Motor neuron (in vitro differentiated cells): ENCODE measurements around the gene SAMD7. TPM values are rescaled to one million over a fixed set of nuclear protein-coding genes. Genes with fewer than 3 reads are reported as not detected.

Experiments used
- ATAC-seq, 8 experiments: fragments of 200-7000 bp; cut with Tn5 transposase; replicated peaks in 6 of 8; 2 replicates each; pipeline ENCODE4 v1.8.0; 2021; ENCODE audit warnings: mild to moderate bottlenecking in 8 of 8, moderate library complexity in 8 of 8
- H3K27ac ChIP-seq, 2 donors: fragments of 250-450 bp; sonication (Bioruptor Pico); 2 replicates each; pipeline ENCODE4 v1.9.0; 2021; ENCODE audit warnings: antibody characterized with exemption in 2 of 2, mild to moderate bottlenecking in 2 of 2, moderate library complexity in 1 of 2
- H3K4me1 ChIP-seq, 2 donors: fragments of 250-450 bp; sonication (Bioruptor Pico); replicated peaks in 1 of 2; 2 replicates each; pipeline ENCODE4 v1.6.1; 2021; ENCODE audit warnings: antibody characterized with exemption in 2 of 2, mild to moderate bottlenecking in 2 of 2, moderate library complexity in 1 of 2
- H3K4me3 ChIP-seq, 5 donors: fragments of 250-450 bp; sonication (Bioruptor Pico); 2 replicates each; pipeline ENCODE4 v1.9.0; 2021; ENCODE audit warnings: antibody characterized with exemption in 5 of 5, mild to moderate bottlenecking in 5 of 5, moderate library complexity in 4 of 5
- WGBS, 10 experiments: fragments of 450-650 bp; shearing (Covaris generic); methylation state at CpG; one replicate each; pipeline ENCODE4 v1.0.0; 2022; 5-methylcytosine and 5-hydroxymethylcytosine counted together
- in situ Hi-C, 9 experiments: fragments of 400-800 bp; cut with MboI; loops; one replicate each; pipeline ENCODE4 v1.15.0; 2021; ENCODE audit warnings: low sequenced_read_pairs in 9 of 9, low pct_unique_long_range_greater_than_20kb in 2 of 9; ENCODE audit not compliant: unreplicated experiment in 9 of 9
- total RNA-seq, 8 experiments: library from RNA; unstranded; fragments of 300-600 nt; gene quantifications; 2 replicates each; pipeline versions ENCODE4 v1.2.3 to v1.2.4, GENCODE V29; 2022

SAMD7 gene
- total RNA-seq: under 1 TPM in 3 of 8 experiments, not detected in 5; 0.08 to 0.19 (median 0.10) TPM

GRCh38 chr3:169911272-169911671 is at the start of gene SAMD7:
Gene SAMD7 (plus strand): TSS chr3:169911572. CDS start chr3:169919499, 7,927 bp downstream.
- no peak within 1 kb of the TSS for H3K4me3 ChIP-seq
- in situ Hi-C loops: no loop called here
- 50 to 100% (median 94%) methylated on average over 1 of the region's 1 CpG; no CpG with 5 or more reads in 2 of the 10 experiments for WGBS, 10 experiments
- H3K4me1 ChIP-seq: no peaks in the 10 kb centered on the region
- ATAC-seq: no peak
- H3K27ac ChIP-seq: no peak within 1 kb of the TSS

- no peak for ATAC-seq
- 50 to 75% (median 63%) methylated on average over 1 to 4 of the region's 5 CpGs; no CpG with 5 or more reads in 2 of the 10 experiments for WGBS, 10 experiments
- in situ Hi-C loops: loop anchor here in 1 of 9 experiments (25.0 kb wide), 1 partner anchor 200 kb away; no protein-coding TSS in a partner anchor
- H3K4me3 ChIP-seq: no peak overlapping the region
- no peaks in the 10 kb centered on the region for H3K4me1 ChIP-seq
- H3K27ac ChIP-seq: no peak overlapping the region
Observed at GRCh38 chr3:169861871-169862270, 49.5 kb upstream of the SAMD7 start.

- 0 to 24% (median 18%) methylated on average over 2 to 6 of the region's 6 CpGs; no CpG with 5 or more reads in 1 of the 10 experiments for WGBS, 10 experiments
- Histone ChIP-seq H3K4me1 (no peaks in the 10 kb centered on the region), H3K4me3 (no peak overlapping the region), H3K27ac (no peak overlapping the region)
- in situ Hi-C loops: loop anchor here in 1 of 9 experiments (25.0 kb wide), 1 partner anchor 199 kb away; no protein-coding TSS in a partner anchor
- peak in 4 of 8 experiments; percentile 35 to 88 (median 83) for ATAC-seq
Observed at GRCh38 chr3:169863458-169863899, 47.9 kb upstream of the SAMD7 start.

- Histone ChIP-seq H3K4me3 (no peak overlapping the region), H3K27ac (no peak overlapping the region), H3K4me1 (no peaks in the 10 kb centered on the region)
- ATAC-seq: no peak
- 59 to 100% (median 90%) methylated on average over 1 to 2 of the region's 2 CpGs; no CpG with 5 or more reads in 2 of the 10 experiments for WGBS, 10 experiments
- in situ Hi-C loops: loop anchor here in 1 of 9 experiments (25.0 kb wide), 1 partner anchor 198 kb away; no protein-coding TSS in a partner anchor
Observed at GRCh38 chr3:169864270-169864669, 47.1 kb upstream of the SAMD7 start.

GRCh38 chr3:169865176-169865767 is 46.1 kb upstream of the SAMD7 start:
- Histone ChIP-seq H3K4me3 (no peak overlapping the region), H3K27ac (no peak overlapping the region), H3K4me1 (peaks cover 0 to 7% of the 10 kb centered on the region in 2 donors)
- WGBS, 10 experiments: 20 to 100% (median 86%) methylated on average over 1 to 6 of the region's 12 CpGs; no CpG with 5 or more reads in 3 of the 10 experiments
- in situ Hi-C loops: loop anchor here in 1 of 9 experiments (25.0 kb wide), 1 partner anchor 197 kb away; no protein-coding TSS in a partner anchor
- no peak for ATAC-seq

- no peak for ATAC-seq
- in situ Hi-C loops: loop anchor here in 1 of 9 experiments (25.0 kb wide), 1 partner anchor 195 kb away; no protein-coding TSS in a partner anchor
- H3K27ac ChIP-seq: no peak overlapping the region
- peaks cover 0 to 7% of the 10 kb centered on the region in 2 donors for H3K4me1 ChIP-seq
- WGBS, 10 experiments: 27 to 100% (median 94%) methylated on average over 1 to 3 of the region's 3 CpGs
- no peak overlapping the region for H3K4me3 ChIP-seq
Observed at GRCh38 chr3:169867584-169868210, 43.7 kb upstream of the SAMD7 start.

GRCh38 chr3:169868369-169868768 is 43.0 kb upstream of the SAMD7 start:
- H3K4me3 ChIP-seq: no peak overlapping the region
- 0 to 76% (median 38%) methylated on average over 1 to 2 of the region's 2 CpGs for WGBS, 10 experiments
- no peak overlapping the region for H3K27ac ChIP-seq
- in situ Hi-C loops: loop anchor here in 1 of 9 experiments (25.0 kb wide), 1 partner anchor 194 kb away; no protein-coding TSS in a partner anchor
- no peak for ATAC-seq
- H3K4me1 ChIP-seq: peaks cover 0 to 7% of the 10 kb centered on the region in 2 donors

- in situ Hi-C loops: loop anchor here in 1 of 9 experiments (25.0 kb wide), 1 partner anchor 193 kb away; no protein-coding TSS in a partner anchor
- Histone ChIP-seq H3K27ac (no peak within 1 kb of the TSS), H3K4me3 (no peak within 1 kb of the TSS), H3K4me1 (peaks cover 0 to 7% of the 10 kb centered on the region in 2 donors)
- 0 to 80% (median 13%) methylated on average over 1 to 2 of the region's 2 CpGs; no CpG with 5 or more reads in 3 of the 10 experiments for WGBS, 10 experiments
- ATAC-seq: no peak
Observed at GRCh38 chr3:169869484-169870220, 41.7 kb upstream of the SAMD7 start, which contains the start of gene LRRC31. Gene LRRC31 (minus strand): TSS chr3:169869935. CDS start chr3:169869807, 128 bp downstream.

- in situ Hi-C loops: loop anchor here in 1 of 9 experiments (25.0 kb wide), 1 partner anchor 191 kb away; no protein-coding TSS in a partner anchor
- no peak overlapping the region for H3K4me3 ChIP-seq
- H3K27ac ChIP-seq: no peak overlapping the region
- peaks cover 0 to 7% of the 10 kb centered on the region in 2 donors for H3K4me1 ChIP-seq
- ATAC-seq: peak in 1 of 8 experiments; percentile 15
- 17 to 100% (median 90%) methylated on average over 1 to 2 of the region's 2 CpGs; no CpG with 5 or more reads in 4 of the 10 experiments for WGBS, 10 experiments
Observed at GRCh38 chr3:169871129-169871886, 40.1 kb upstream of the SAMD7 start.

- H3K4me3 ChIP-seq: no peak overlapping the region
- 53 to 100% (median 82%) methylated on average over 1 to 7 of the region's 8 CpGs; no CpG with 5 or more reads in 2 of the 10 experiments for WGBS, 10 experiments
- no peaks in the 10 kb centered on the region for H3K4me1 ChIP-seq
- in situ Hi-C loops: no loop called here
- H3K27ac ChIP-seq: no peak overlapping the region
- peak in 2 of 8 experiments; percentile 60 to 87 for ATAC-seq
Observed at GRCh38 chr3:169879013-169879557, 32.3 kb upstream of the SAMD7 start.

- peak in 7 of 8 experiments; percentile 14 to 73 (median 43) for ATAC-seq
- H3K27ac ChIP-seq: no peak overlapping the region
- H3K4me3 ChIP-seq: no peak overlapping the region
- H3K4me1 ChIP-seq: no peaks in the 10 kb centered on the region
- in situ Hi-C loops: no loop called here
- WGBS, 10 experiments: 38 to 40% methylated on average over 1 of the region's 3 CpGs; no CpG with 5 or more reads in 8 of the 10 experiments
Observed at GRCh38 chr3:169879845-169880575, 31.4 kb upstream of the SAMD7 start.
